ENCODE measurements around the gene AIPL1. TPM values are rescaled to one million over a fixed set of nuclear protein-coding genes. Genes with fewer than 3 reads are reported as not detected.

AIPL1 gene
- total and polyA plus RNA-seq, 2 of the 13 experiments (the other 11 are each of a cell fraction or from before 2014, with no cell fraction given), result not detected

- intact Hi-C loops (cut with micrococcal nuclease; ENCODE audit: unreplicated experiment) (no loop called here), in situ Hi-C loops (cut with HindIII; ENCODE audit: extremely low pct_ligation_motif_present, low pct_unique_long_range_greater_than_20kb) (loop anchor here (25.0 kb wide), 1 partner anchor 703 kb away; no protein-coding TSS in a partner anchor)
- DNase-seq (ENCODE audit: low spot score) (no peak), ATAC-seq (no peak), FAIRE-seq (no peak)
- no peaks in the 10 kb centered on the region for H3K9me3 ChIP-seq (ENCODE audit: low read length)
- no peak overlapping the region for H3K4me3 ChIP-seq (replicated peaks in 1 of 3; ENCODE audit: insufficient read depth in 1 of 3, low read depth in 2 of 3, low read length in 3 of 3)
- no peaks in the 10 kb centered on the region for H3K4me1 ChIP-seq (ENCODE audit: insufficient read depth, low read length)
- H4K20me1 ChIP-seq (ENCODE audit: insufficient read depth, low read length), result no peaks in the 10 kb centered on the region
- no peaks in the 10 kb centered on the region for H3K79me2 ChIP-seq (ENCODE audit: insufficient read depth, low read length)
- H3K4me2 ChIP-seq (ENCODE audit: low read depth, low read length), result no peak overlapping the region
- H3K27me3 ChIP-seq (ENCODE audit: control insufficient read depth in 1 of 2, insufficient read depth in 2 of 2, low read length in 2 of 2), result peaks cover 0 to 16% of the 10 kb centered on the region in 2 experiments; a peak in 3 of 5 replicates
- TF ChIP-seq REXO4 (CRISPR knock-in tag; IDR thresholded peaks at IDR 0.05; ENCODE audit: borderline replicate concordance) (no peak), EZH2 (conservative IDR thresholded peaks at IDR 0.05; ENCODE audit: low read depth, low read length) (no peak), IRF1 (CRISPR knock-in tag; IDR thresholded peaks at IDR 0.05; ENCODE audit: low read depth) (no peak), SIX4 (CRISPR knock-in tag; IDR thresholded peaks at IDR 0.05) (no peak), ATF7 (IDR thresholded peaks at IDR 0.05) (no peak), ATF7 (CRISPR knock-in tag; IDR thresholded peaks at IDR 0.05) (no peak), RAD21 (CRISPR knock-in tag; IDR thresholded peaks at IDR 0.05) (no peak), ZNF607 (CRISPR knock-in tag; IDR thresholded peaks at IDR 0.05; ENCODE audit: borderline replicate concordance) (no peak)
- H3K9ac ChIP-seq (ENCODE audit: insufficient read depth, low read depth, low read length), result no peak overlapping the region
- WGBS (ENCODE audit: low lambda C conversion rate), result 6% methylated on average over 2 of the region's 8 CpGs
- H3K36me3 ChIP-seq (replicated peaks in 1 of 2; ENCODE audit: control insufficient read depth in 1 of 2, insufficient read depth in 2 of 2, low read length in 2 of 2), result no peaks in the 10 kb centered on the region
- no peak overlapping the region for H2AFZ ChIP-seq (ENCODE audit: low read length)
- ChIA-PET POLR2A (no interaction called here), CTCF (ENCODE audit: low intra/inter-chr PET ratio, low total read pairs) (no interaction called here)
- BruUV-seq (replicated peaks), result no TSS peak
- H3K27ac ChIP-seq (ENCODE audit: extremely low read length, insufficient read depth, low read length), result no peak overlapping the region
Measured at GRCh38 chr17:6415616-6416015, 19.3 kb downstream of the AIPL1 start.

- Histone ChIP-seq H3K4me3 (replicated peaks in 1 of 3; ENCODE audit: insufficient read depth in 1 of 3, low read depth in 2 of 3, low read length in 3 of 3) (no peak overlapping the region), H3K4me2 (ENCODE audit: low read depth, low read length) (no peak overlapping the region), H3K27ac (ENCODE audit: extremely low read length, insufficient read depth, low read length) (no peak overlapping the region), H3K36me3 (replicated peaks in 1 of 2; ENCODE audit: control insufficient read depth in 1 of 2, insufficient read depth in 2 of 2, low read length in 2 of 2) (no peaks in the 10 kb centered on the region), H4K20me1 (ENCODE audit: insufficient read depth, low read length) (no peaks in the 10 kb centered on the region), H3K9ac (ENCODE audit: insufficient read depth, low read depth, low read length) (no peak overlapping the region), H2AFZ (ENCODE audit: low read length) (no peak overlapping the region), H3K9me3 (ENCODE audit: low read length) (no peaks in the 10 kb centered on the region), H3K79me2 (ENCODE audit: insufficient read depth, low read length) (no peaks in the 10 kb centered on the region), H3K27me3 (ENCODE audit: control insufficient read depth in 1 of 2, insufficient read depth in 2 of 2, low read length in 2 of 2) (peaks cover 0 to 16% of the 10 kb centered on the region in 2 experiments; a peak in 3 of 5 replicates), H3K4me1 (ENCODE audit: insufficient read depth, low read length) (no peaks in the 10 kb centered on the region)
- BruUV-seq (replicated peaks), result no TSS peak
- in situ Hi-C loops (cut with HindIII; ENCODE audit: extremely low pct_ligation_motif_present, low pct_unique_long_range_greater_than_20kb) (loop anchor here (5.0 to 25.0 kb wide), 2 partner anchors 126 to 701 kb away; no protein-coding TSS in a partner anchor), intact Hi-C loops (cut with micrococcal nuclease; ENCODE audit: unreplicated experiment) (loop anchor here (5.0 kb wide), 1 partner anchor 136 kb away; no protein-coding TSS in a partner anchor)
- WGBS (ENCODE audit: low lambda C conversion rate), result 44% methylated on average over 1 of the region's 1 CpG
- FAIRE-seq (peak; percentile 51), ATAC-seq (peak; percentile 63; the same call in 2 of the 3 replicates), DNase-seq (ENCODE audit: low spot score) (peak; percentile 40)
- ChIA-PET POLR2A (no interaction called here), CTCF (ENCODE audit: low intra/inter-chr PET ratio, low total read pairs) (interaction anchor here (1.3 kb wide), 1 partner anchor 826 kb away, joined by 5 read pairs; no protein-coding TSS in a partner anchor)
- TF ChIP-seq CTCF (CRISPR knock-in tag; IDR thresholded peaks at IDR 0.05) (peak; percentile 72), PAXIP1 (CRISPR knock-in tag; conservative IDR thresholded peaks at IDR 0.05) (no peak), ZNF639 (CRISPR knock-in tag; conservative IDR thresholded peaks at IDR 0.05) (no peak)
Measured at GRCh38 chr17:6413065-6413464, 21.9 kb downstream of the AIPL1 start.
